Fibroblast of upper back skin (primary cell): Measurements from ENCODE around the gene COMMD9.

ENCODE experiments used
- DNase-seq: peaks from one replicate; pipeline ENCODE4 v3.0.0-alpha.2; 2013

COMMD9 gene

DNA sequence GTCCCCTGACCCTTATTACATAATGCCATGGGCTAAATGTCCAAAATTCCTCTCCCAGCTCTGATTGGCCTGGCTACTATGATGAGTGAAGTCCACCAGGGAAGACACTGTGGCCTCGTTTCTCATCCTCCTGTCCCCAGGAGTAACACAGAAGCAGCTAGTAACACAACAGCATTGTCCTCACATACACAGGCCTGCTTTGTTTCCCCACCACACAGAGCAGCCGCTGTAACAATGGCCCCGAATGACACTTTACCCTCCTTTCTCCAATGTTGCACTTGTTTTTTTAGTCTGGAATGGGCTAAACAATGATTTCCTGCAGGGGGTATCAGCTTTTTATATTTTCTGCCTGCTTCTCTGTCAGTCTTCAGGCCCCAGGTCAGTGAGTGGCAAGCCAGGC is 6.7 kb upstream of the COMMD9 start, which contains the start of gene PRR5L:
TSS of gene PRR5L (plus strand) at position 363 of the 400 bp plus-strand sequence. CDS start 104,834 bp downstream, outside the sequence.
- DNase-seq, result no peak

GRCh38 chr11:36292311-36292722 is 3.1 kb upstream of the COMMD9 start:
- peak; percentile 32 for DNase-seq

GRCh38 chr11:36288442-36289225 is 590 bp downstream of the COMMD9 start:
- DNase-seq, result no peak

DNA sequence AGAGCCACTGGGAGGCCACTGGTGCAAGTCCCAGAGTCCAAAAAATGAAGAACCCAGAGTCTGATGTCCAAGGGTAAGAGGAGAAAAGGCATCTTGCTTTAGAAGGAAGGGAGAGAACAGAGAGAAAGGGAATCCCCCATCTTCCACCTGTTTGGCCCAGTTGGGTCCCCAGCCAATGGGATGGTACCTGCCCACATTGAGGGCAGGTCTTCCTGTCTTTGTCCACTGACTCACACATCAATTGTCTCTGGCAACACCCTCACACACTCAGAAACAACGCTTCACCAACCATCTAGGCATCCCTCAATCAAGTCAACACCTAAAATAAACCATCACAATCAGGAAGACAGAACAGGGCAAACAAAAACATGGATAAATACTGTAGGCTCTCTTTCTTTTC is 6.3 kb downstream of the COMMD9 start:
- no peak for DNase-seq

GRCh38 chr11:36281850-36282249 is 7.4 kb downstream of the COMMD9 start:
- no peak for DNase-seq

DNA sequence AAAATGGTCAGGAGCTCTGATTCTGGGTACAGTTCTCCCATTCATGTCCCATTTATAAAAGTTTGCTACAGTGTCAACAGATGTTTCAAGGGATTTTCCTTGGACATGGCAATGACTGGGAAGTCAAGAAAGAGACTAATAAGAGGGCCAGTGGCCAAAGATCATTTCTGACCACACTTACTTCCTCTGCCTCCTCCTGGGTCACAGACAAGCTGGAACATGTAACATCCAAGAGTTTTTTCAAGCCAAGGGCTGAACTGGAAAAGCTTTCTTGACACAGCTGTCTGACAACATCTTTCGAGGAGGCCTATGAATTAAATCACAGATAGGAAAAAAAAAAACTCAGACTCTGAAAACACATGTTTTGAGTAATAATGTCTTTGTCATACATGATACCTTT is 8.7 kb downstream of the COMMD9 start:
- DNase-seq, result no peak

DNA sequence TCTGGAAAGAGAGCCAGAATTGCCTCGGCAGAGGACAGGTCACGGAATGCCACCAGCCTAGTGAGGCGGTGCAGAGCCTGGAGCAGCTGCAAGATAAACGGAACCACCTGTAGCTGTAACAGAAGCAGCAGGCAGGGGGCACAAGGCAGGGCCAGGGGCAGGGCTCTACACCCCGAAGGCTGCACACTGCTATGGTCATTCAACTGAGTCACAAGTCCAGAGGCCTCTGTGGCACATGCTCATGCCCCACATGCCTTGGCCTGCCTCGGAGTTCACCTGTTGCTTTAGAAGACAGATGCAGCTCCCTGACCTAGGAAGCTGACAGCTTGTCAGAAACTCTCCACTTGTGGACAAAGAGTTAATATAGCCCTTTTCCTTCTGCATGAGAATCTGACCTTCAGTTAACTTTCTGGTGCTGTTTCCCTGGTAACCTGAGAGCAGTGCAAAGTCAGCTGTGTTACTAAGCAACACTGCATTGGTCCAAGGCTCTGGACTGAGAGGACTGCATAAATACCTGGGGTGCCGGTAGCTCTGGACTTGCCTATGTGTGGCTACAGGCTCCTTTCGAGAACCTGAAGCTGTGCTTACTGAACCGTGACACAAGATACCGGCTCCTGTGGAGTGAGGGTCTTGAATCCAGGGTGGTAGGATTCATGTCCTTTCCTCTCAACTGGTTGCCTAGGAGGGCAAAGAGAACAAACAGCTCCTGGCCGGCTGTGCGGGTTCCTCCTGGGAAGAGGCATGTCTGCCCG is 10.5 kb downstream of the COMMD9 start:
- no peak for DNase-seq

DNA sequence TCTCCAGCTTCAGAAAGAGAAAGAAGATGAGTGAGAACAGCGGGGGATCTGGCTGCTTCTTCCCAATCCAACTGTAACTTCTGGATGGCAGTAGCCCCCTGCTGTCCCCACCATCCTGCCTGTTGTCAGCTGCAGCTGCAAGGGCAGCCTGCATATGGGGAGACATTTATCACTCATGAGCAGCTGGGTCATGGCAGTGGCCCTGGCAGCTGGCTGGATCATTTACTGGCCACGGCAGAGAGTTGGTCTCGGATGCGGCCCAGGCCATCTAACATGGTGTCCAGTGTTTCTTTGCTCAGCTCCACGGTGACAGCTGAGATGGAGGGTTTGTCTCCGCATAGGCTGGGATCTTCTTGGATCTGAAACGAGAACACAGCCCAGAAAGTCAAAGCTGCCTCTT is 14.8 kb downstream of the COMMD9 start:
- DNase-seq, result no peak

DNA sequence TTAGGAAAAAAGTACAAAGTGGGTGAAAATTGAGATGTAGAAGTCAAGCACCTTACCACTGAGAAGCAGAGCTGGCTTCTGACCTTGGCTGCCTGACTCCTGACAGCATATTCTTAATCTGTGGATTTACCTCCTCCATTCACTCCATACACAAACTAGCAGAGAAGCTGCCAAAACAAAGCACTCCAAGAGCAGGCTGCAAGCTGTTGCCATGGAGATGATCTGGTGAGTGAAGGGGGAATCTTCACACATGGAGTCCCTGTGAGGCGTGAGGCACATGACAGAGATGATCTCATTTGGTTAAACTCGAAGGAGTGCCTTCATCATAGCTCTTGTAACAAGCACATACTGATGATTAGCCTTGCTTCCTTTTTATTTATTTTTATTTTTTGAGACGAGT is 16.1 kb downstream of the COMMD9 start:
- DNase-seq, result no peak

GRCh38 chr11:36271794-36272407 is 17.3 kb downstream of the COMMD9 start:
- no peak for DNase-seq

DNA sequence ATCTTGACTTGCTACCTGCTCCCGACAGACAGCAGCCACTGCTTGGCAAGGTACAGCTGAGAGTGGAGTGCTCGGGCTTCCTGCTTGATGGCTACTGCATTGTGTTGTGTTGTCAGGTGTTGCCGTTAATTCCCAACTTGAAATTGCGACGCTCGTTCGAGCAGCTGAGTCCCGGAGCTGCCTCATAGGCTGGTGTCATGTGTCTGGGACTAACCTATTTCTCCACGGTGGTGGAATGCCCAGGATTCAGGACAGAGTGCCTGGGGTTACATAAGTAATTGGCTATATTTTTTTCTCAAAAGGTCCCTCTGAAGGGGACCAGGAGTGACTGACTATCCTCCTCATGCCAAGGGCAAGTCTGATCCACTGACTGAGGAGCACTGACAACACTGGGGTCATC is 18.5 kb downstream of the COMMD9 start:
- DNase-seq, result no peak

DNA sequence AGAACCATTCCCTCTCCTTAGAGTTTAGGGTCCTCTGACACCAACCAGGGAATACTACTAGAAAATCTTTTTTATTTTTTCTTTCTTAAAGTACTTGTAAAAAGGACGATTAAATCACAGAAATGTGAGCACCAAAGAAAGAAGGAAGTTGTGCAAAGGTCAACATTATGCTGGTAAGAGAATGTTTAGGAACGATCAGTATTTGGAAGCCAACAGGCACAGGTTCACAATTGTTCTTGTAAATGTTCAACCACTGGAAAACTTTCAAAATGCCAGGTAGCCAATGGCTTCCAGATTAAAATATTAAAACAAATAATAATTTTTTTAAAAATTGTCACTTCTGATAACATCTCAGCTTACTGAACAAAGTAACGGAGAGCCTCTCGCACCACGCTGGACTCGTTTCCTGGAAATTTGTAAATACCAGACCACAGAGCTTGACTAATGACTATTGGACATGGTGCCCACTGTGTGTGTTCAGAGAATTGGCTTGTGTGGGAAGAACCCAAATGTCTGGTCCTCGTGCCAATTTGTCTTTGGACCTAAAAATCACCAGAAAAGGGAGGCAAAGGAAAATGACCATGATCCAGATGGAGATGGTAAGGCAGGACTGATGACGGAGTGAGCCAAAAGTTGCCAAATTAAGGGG is 20.8 kb downstream of the COMMD9 start:
- DNase-seq, result no peak

GRCh38 chr11:36266767-36267166 is 22.5 kb downstream of the COMMD9 start:
- DNase-seq, result no peak

DNA sequence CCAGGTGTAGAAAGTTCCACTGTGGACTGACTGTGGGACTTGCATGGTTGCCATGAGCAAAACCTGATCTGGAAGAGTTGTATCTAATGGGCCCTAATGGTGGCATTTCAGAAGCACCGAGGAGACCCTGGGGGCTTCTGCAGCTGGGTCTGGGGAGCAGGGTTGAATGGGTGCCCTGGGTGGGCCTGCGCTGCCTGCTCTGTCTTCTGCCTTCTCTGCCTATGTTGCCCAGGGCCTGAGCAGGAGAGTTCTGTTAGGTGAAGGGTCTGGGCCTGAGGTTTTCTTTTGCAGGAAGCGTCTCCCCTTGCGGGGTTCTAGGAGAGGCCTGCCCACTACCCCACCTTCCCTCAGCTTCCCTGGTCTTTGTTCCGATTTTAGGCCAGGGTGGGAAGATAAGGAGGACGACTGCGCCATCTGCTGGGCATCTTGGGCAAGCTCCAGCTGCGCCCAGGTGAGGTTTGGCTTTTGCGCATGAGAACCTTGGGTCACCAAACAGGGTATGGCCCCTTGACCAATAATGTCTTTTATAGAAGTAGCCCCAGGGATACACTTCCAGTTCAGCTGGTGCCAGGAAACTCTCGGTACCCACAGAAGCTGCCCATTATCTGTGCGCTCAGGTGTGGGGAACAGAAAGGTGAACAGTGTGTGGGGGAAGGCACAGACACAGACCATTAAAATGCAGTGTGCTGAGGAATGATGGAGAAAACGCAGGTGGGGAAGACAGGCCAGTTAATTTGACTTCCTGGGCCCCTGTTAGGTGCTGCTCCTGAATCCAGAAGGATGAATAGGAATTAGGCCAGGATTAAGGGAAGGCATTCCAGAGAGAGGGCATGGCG is 23.2 kb downstream of the COMMD9 start:
- peak; percentile 48 for DNase-seq

DNA sequence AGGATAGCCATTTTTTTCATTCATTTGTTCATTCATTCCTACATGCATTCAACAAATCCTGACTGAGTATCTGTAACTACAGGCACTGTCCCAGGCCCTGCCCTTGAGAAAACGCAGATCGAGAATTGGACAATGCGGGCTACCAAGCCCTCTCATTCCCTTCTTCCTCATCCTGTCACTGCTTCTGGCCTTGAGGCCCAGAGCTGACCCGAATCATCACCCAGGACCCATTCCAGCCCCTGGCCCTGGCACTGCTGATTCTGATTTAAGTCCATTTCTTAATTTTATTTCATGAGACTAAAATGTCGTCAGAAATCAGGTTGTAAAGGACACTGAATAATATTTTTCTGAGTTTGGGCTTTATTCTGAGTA is 24.3 kb downstream of the COMMD9 start:
- no peak for DNase-seq

DNA sequence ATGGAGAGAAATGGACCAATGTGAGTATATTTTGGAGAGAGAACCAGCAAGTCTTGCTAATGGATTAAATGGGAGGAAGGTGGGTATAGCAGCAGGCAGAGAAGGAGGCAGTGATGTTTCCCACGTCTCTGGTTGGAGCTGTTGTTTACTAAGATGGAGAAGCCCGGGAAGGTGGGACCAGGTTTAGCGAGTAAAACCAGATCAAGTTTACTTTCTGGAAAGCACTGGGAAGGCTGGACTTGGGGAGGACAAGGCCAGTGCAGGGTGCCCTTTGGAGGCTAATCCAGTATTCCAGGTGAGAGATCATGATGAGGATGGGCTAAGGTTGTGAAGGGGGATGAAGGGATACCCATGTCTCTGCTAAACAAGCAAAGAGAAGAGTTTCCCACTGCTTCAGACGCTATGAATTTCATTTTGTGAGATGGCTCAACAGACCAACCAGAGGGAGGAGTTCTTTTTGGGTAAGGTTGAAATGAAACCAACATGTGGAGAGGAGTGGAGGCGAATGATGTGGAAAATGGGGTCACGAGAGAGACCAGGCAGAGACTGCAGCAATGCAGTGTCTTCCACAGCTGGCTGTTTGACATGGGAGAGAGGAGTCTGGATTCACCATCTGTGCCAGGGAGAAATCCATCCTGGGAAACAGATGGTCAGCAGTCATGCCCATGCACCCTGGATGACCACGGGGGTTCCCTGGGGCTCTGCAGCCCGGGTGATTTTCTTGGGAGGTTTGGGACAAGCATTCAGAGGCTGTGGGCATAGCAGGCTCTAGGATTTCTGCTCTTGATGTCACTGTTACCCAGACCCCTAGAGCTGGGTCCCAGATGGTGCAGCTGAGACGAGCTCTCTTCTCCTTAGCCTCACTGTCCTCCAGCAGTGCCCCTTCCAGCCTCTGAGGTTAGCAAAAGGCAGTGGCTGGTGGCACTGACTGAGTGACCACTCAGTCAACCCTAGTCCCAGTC is 24.9 kb downstream of the COMMD9 start:
- no peak for DNase-seq

DNA sequence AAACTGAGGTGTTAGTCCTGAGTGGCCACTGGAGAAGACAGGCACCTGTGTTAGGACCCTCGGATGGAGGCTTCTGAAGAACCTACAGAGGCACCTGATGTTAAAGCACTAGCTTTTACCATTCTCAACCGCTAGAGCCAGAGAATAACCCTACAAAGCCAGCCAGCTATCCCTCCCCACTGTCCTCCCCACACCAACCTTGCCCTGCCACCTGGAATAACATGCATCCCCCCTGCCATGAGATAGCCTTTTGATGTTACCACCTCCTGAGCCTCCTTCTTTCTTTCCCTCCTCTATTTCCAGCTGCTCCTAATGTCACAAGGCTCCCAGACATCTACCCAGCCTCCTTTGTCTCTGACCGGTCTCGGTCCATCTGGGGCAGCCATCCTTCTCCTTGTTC is 28.1 kb downstream of the COMMD9 start:
- no peak for DNase-seq

GRCh38 chr11:36258730-36259360 is 30.4 kb downstream of the COMMD9 start:
- peak; percentile 77 for DNase-seq

DNA sequence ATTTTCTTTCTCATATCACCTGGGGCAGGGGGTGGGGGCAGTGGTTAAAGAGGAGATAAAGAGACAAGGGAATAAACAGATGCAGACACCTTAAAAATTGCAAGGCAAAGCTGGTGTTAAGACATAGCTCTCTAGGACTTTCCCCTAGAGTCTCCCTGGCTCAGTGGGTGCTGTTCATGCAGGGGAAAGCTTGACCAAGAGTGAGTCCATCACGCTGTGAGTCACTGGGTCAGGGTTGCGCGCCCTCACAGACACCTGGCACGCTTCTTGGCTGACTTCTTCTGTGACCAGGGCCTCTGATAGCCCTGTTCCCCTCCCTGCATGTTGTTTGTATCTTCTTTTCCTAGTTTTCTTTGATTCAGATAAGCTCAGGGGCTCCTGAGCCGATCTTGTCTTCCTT is 31.9 kb downstream of the COMMD9 start:
- no peak for DNase-seq

- DNase-seq, result peak; percentile 24
Observed at GRCh38 chr11:36254713-36255112, 34.5 kb downstream of the COMMD9 start.

DNA sequence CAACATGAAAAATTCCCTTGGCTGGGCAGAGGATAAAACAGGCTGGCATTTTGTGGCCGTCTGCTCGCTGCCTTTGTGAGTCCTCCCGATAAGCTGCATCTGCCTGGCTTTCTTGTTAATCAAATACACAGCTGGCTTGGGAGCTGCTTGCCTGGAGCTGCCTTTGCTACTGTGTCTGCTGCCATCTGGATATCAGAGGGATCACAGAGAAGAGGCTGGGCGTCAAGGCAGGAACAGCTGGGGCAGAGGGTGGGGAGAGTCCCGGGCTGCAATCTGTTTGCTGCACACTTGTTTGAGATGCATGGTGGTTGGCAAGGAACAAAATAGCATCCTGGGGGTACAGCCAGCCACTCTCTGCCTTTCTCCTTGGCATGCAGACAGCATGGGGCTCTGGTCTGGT is 36.0 kb downstream of the COMMD9 start:
- no peak for DNase-seq
